Measurements from ENCODE around the gene EEF1G. TPM values are rescaled to one million over a fixed set of nuclear protein-coding genes. Genes with fewer than 3 reads are reported as not detected.
A peak's percentile ranks its signal among the peaks of the same experiment; 100 is the strongest.
"Not testable (repeated sequence)": the region's sequence is repeated elsewhere in the genome, so short reads cannot be mapped to it uniquely, and the experiment has no call there.

EEF1G gene
- total and polyA plus RNA-seq, 2 of the 13 experiments (the other 11 are each of a cell fraction or from before 2014, with no cell fraction given), result 1,787 to 2,144 TPM

DNA sequence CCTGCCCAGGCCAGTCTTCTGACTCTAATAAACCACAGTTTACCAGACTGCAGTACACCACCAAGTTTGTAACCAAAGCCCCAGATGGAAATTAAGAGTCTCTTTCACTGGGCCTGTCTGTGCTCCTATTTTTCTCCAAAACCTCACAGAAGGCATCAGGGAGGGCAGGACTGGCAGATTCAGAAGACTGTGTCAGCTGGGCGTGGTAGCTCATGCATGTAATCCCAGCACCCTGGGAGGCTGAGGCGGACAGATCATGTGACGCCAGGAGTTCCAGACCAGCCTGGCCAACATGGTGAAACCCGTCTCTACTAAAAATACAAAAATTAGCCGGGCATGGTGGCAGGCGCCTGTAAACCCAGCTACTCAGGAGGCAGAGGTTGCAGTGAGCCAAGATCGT is 11.7 kb upstream of the EEF1G start:
- H3K27me3 ChIP-seq (ENCODE audit: control insufficient read depth in 1 of 2, insufficient read depth in 2 of 2, low read length in 2 of 2); H2AFZ ChIP-seq (ENCODE audit: low read length); ATAC-seq; BruUV-seq (replicated peaks); CTCF ChIA-PET (ENCODE audit: low intra/inter-chr PET ratio, low total read pairs); FAIRE-seq; H4K20me1 ChIP-seq (ENCODE audit: insufficient read depth, low read length); intact Hi-C loops (cut with micrococcal nuclease; ENCODE audit: unreplicated experiment); H3K4me3 ChIP-seq (replicated peaks in 1 of 3; ENCODE audit: insufficient read depth in 1 of 3, low read depth in 2 of 3, low read length in 3 of 3); in situ Hi-C loops (cut with HindIII; ENCODE audit: extremely low pct_ligation_motif_present, low pct_unique_long_range_greater_than_20kb); H3K4me2 ChIP-seq (ENCODE audit: low read depth, low read length); H3K27ac ChIP-seq (ENCODE audit: extremely low read length, insufficient read depth, low read length); H3K79me2 ChIP-seq (ENCODE audit: insufficient read depth, low read length); H3K9me3 ChIP-seq (ENCODE audit: low read length); H3K9ac ChIP-seq (ENCODE audit: insufficient read depth, low read depth, low read length); DNase-seq (ENCODE audit: low spot score): not testable (repeated sequence)
- POLR2A ChIA-PET, result interaction anchor here (0.9 to 2.3 kb wide), 2 partner anchors 11 to 143 kb away, joined by 3 to 10 read pairs; partner anchors contain the start of genes EEF1G and TTC9C
- Histone ChIP-seq H3K4me1 (ENCODE audit: insufficient read depth, low read length) (peaks cover 36% of the 10 kb centered on the region), H3K36me3 (replicated peaks in 1 of 2; ENCODE audit: control insufficient read depth in 1 of 2, insufficient read depth in 2 of 2, low read length in 2 of 2) (peaks cover 10 to 19% of the 10 kb centered on the region in 2 experiments)
- WGBS (ENCODE audit: low lambda C conversion rate), result 98% methylated on average over 7 of the region's 7 CpGs

DNA sequence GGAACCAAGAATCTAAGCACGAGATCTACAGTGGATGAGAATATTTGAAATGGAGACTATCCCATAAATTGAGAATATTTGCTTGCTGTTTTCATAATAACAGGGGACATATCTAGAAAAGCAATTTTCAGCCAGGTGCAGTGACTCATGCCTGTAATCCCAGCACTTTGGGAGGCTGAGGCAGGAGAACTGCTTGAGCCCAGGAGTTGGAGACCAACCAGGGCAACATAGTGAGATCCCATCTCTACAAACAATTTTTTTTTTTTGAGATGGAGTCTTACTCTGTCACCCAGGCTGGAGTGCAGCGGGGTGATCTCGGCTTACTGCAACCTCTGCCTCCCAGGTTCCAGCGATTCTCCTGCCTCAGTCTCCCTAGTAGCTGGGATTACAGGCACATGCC is 8.0 kb upstream of the EEF1G start:
- in situ Hi-C loops (cut with HindIII; ENCODE audit: extremely low pct_ligation_motif_present, low pct_unique_long_range_greater_than_20kb); H3K4me3 ChIP-seq (replicated peaks in 1 of 3; ENCODE audit: insufficient read depth in 1 of 3, low read depth in 2 of 3, low read length in 3 of 3); H3K27ac ChIP-seq (ENCODE audit: extremely low read length, insufficient read depth, low read length); H2AFZ ChIP-seq (ENCODE audit: low read length); CTCF ChIA-PET (ENCODE audit: low intra/inter-chr PET ratio, low total read pairs); intact Hi-C loops (cut with micrococcal nuclease; ENCODE audit: unreplicated experiment); H3K4me2 ChIP-seq (ENCODE audit: low read depth, low read length); ATAC-seq; H3K9me3 ChIP-seq (ENCODE audit: low read length); H3K79me2 ChIP-seq (ENCODE audit: insufficient read depth, low read length); H3K4me1 ChIP-seq (ENCODE audit: insufficient read depth, low read length); H3K9ac ChIP-seq (ENCODE audit: insufficient read depth, low read depth, low read length); BruUV-seq (replicated peaks); DNase-seq (ENCODE audit: low spot score); H4K20me1 ChIP-seq (ENCODE audit: insufficient read depth, low read length); FAIRE-seq; H3K27me3 ChIP-seq (ENCODE audit: control insufficient read depth in 1 of 2, insufficient read depth in 2 of 2, low read length in 2 of 2): not testable (repeated sequence)
- peaks cover 14 to 33% of the 10 kb centered on the region in 2 experiments for H3K36me3 ChIP-seq (replicated peaks in 1 of 2; ENCODE audit: control insufficient read depth in 1 of 2, insufficient read depth in 2 of 2, low read length in 2 of 2)
- 0 out of 2 replicates have a peak, but pooled peaks have one; percentile 7 for TF ChIP-seq ZNF121 (CRISPR knock-in tag; IDR thresholded peaks at IDR 0.05)
- POLR2A ChIA-PET, result interaction anchor here (1.4 to 2.6 kb wide), 2 partner anchors 8 to 10 kb away, joined by 6 to 12 read pairs; partner anchors contain the start of genes EEF1G and TUT1
- 95% methylated on average over 4 of the region's 4 CpGs for WGBS (ENCODE audit: low lambda C conversion rate)

Measured in HepG2 (cell line).